ENCODE data around the gene PHF21A.
A peak's percentile ranks its signal among the peaks of the same experiment; 100 is the strongest.

PHF21A gene

GRCh38 chr11:46121301-46121723, at the start of gene PHF21A:
TSS of gene PHF21A (minus strand) at chr11:46121454. CDS start at chr11:46084219, 37,235 bp downstream.
- DNase-seq, result peak in 1 of 2 experiments; percentile 12

DNA sequence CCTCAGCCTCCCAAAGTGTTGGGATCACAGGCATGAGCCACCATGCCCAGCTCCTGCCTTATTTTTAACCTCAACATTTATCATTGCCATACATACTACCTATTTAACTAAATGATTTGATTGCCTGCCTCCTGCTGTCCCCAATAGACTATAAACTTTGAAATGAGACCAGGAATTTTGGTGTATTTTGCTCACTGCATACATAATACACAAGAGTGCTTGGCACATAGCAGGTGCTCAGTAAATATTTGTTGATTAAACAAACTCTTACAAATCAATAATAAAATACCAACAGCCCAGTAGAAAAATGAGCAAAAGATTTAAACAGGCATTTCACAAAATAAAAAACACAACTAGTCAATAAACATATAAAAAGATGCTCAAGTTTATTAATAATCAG, 49.5 kb upstream of the PHF21A start:
- no peak for DNase-seq

DNA sequence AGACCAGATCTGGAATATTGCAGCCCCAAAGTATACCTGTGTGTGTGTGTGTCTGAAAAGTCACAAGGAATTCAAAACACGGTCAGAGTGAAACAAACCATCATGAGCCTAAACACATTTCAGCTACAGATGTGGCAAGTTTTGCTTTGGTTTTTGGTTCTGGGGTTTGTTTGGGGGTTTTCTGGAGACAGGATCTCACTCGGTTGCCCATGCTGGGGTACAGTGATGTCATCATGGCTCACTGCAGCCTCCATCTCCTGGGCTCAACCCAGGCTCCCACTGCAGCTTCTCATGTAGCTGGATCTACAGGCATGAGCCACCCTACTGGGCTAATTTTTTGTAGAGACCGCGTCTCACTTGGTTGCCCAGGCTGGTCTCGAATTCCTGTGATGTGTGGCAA, 41.4 kb upstream of the PHF21A start:
- no peak for DNase-seq

DNA sequence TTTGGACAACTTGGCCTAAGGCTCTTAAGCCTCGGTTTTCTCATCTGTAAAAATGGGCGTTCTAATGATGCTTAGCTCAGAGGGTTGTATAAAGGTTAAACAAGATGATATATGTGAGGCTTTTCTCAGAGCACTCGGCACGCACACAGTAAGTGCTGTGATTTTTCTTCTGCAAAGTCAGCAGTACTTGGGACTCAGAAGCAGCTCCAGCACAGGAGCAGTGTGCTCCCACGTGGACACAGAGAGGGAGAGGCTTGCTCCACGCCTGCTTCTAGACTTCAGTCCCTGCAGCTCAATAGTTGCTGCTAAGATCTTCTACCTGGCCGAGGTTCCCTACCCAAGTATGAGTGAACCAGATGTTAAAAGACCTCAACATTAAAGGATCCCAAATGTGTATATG, 39.9 kb upstream of the PHF21A start:
- DNase-seq, result no peak

DNA sequence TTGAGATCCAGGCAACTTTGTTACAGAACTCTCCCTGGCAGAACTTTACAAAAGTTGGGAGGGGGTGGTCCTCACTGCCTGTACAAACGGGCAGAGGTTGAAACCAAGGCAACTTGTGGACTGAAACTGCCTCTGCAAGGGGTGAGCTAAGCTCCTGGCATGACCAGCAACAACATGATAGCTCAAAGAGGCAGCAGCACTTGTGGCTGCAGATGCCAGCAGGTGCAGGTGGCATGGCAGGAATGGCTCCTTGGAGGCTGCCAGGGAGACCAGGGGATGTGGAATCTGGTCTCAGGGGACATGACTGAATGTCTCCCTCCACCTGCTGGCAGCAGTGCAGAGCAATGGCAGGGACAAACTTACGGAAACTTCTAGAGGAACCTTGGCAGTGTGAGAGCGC, 38.8 kb upstream of the PHF21A start:
- no peak for DNase-seq

GRCh38 chr11:46159680-46160079, 38.4 kb upstream of the PHF21A start:
- DNase-seq, result no peak

- no peak for DNase-seq
Measured at GRCh38 chr11:46149826-46150225, 28.6 kb upstream of the PHF21A start.

DNA sequence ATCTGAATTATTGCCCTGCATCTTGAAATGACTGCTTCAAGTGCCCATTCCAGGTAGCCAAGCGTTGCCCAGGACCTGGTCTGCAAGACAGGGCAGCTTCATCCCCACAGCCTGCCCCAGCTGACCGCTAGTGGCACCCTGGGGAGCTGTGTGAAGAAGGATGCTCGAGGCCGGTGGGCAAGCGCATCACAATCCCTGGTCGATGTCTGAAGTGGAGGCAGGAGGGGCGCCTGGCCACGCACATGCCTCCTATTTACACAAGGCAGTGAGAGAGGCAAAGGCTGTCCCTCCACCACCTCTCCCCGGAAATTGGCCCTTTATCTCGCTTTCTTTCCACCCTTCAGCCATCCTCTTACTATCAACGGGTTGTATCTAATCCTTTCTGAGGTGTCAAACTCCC, 28.1 kb upstream of the PHF21A start:
- DNase-seq, result no peak

- no peak for DNase-seq
Measured at GRCh38 chr11:46144741-46145140, 23.5 kb upstream of the PHF21A start.

DNA sequence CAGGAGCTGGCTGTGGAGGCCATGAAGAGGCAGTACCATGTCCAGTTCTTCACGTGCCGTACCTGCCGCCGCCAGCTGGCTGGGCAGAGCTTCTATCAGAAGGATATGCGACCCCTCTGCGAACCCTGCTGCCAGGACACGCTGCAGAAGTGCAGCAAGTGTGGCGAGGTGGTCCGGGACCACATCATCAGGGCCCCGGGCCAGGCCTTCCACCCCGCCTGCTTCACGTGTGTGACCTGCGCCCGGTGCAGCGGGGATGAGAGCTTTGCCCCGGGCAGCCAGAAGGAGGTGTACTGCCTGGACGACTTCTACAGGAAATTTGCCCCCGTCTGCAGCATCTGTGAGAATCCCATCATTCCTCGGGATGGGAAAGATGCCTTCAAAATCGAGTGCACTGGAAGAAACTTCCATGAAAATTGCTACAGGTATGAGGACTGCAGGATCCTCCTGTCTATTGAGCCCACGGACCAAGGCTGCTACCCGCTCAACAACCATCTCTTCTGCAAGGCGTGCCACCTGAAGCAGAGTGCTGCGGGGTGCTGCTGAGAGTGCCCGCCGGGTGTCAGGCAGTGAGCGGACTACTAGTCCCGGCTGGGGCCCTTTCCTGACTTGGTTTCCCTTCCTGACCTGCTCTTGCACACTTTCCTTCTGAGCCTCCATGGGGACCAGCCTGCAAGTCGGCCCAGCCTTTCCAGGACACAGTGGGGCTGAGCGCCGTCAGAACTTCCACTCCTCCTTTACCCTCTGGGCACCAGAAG, 22.0 kb upstream of the PHF21A start:
- DNase-seq, result no peak

DNA sequence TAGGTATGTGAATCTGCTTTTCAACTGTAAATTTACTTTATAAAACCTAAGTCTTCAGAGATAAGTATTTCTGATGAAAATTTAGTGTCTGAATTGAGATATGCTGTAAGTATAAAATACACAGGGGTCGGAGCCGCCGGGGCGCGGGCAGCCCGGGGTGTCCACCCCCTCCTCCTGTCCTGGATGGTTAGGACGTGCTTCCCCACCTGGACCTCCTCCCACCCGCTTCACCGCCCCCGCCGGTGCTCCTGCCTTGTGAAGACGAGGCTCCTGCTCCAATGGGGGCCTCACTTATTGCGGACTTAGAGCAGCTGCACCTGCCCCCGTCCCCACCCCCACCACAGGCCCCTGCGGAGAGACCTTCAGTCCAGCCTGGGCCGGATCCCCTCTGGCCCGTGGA, 21.3 kb upstream of the PHF21A start:
- no peak for DNase-seq

- no peak for DNase-seq
Measured at GRCh38 chr11:46141597-46141996, 20.3 kb upstream of the PHF21A start.

- no peak for DNase-seq
Measured at GRCh38 chr11:46134540-46134939, 13.3 kb upstream of the PHF21A start.

GRCh38 chr11:46134061-46134460, 12.8 kb upstream of the PHF21A start:
- DNase-seq, result no peak

GRCh38 chr11:46133119-46133518, 11.9 kb upstream of the PHF21A start:
- no peak for DNase-seq

DNA sequence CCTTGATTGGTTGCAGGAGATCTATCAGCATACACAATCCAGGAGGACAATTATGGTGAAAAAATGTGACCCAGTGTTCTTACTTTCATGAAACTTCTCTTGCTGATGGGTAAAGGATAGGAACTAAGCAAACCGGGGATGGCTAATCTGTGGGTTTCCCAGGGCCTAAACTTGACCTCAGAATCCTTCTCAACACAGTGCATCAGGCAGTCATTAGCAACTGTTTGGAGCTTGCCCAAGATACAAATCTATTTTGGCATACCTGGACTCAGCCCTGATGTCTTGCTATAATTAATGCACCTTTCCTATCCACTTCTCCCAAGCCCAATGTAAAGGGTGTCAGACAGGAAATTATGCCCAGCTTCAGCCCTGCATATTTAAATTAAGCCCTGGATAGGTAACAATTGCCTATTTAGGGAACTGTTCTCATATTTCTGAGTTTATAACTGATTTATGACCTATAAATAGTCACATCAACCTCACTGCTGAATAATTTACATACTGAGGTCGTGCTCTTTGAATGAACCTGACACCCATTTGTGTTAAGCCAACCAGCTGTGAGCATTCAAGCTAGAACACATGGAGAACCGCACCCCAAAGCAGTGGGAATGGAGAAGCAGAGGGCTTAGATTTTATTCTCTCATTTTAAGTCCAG, 9.2 kb upstream of the PHF21A start:
- DNase-seq, result no peak

DNA sequence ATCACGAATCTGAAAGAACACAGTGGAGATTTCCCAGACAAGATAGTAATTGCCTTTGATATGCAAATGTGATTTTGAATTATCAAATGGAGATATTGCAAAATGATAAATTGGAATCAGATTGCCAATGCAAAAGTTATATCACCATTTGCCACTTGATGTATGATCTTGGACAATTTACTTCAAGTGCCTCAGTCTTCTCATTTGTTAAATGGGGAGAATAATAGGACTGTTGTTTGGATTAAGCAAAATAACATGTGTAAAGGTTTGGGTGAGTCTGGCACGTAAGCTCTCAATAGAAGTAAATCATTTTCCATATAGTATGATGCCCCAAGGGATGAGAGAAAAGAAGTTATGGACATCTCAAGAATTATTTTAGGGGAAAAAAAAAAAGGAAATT, 7.9 kb upstream of the PHF21A start:
- no peak for DNase-seq

- no peak for DNase-seq
Measured at GRCh38 chr11:46127150-46127638, 5.9 kb upstream of the PHF21A start.

DNA sequence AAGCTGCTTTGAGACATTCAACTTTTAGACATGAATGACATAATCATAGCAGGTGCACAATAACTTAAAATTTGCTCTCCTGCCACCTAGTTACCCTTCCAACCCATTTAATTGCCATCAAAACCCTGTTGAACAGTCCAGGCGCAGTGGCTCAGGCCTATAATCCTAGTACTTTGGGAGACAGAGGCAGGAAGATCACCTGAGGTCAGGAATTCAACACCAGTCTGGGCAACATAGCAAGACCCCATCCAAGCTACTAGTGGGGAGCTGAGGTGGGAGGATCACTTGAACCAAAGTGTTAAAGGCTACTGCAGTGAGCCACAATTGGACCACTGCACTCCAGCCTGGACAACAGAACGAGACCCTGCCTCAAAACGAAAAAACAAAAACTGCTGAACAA, 4.0 kb upstream of the PHF21A start:
- DNase-seq, result no peak

- DNase-seq, result no peak
Measured at GRCh38 chr11:46122945-46123715, 1.9 kb upstream of the PHF21A start.

DNA sequence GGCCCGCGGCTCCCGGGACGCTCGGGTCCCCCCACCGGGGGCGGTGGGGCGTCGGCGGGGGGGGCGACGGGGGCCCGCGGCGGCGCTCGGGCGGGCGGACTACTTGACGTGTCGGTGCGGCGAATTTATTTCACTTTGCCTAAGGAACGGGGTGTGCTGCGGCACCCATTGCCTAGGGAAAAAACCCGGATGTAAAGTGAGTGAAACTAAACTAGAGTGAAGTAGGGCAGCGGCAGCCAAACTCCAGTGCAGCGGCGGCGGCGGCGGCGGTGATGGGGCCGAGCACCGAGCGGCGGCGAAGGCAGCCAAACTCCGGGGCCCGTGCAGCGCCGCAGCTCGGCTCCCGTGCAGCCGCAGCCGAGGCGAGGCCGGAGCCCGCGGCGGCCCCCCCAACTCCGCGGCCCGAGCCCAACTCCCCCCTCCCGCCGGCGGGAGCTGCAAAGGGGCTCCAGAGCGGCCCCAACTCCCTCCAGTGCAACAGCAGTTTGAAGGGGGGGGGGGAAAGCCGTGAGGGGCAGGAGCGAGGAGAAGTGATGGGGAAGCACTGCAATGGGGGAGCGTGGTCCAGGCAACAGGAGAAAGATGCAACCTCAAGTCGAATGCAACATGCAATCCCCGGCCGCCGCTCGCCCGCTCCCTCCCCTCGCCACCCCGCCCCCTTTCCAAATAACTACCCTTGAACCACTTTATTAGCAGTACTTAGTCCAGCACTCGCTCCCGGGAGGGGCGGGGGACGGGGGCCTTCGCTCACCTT, 647 bp upstream of the PHF21A start:
- no peak for DNase-seq

DNA sequence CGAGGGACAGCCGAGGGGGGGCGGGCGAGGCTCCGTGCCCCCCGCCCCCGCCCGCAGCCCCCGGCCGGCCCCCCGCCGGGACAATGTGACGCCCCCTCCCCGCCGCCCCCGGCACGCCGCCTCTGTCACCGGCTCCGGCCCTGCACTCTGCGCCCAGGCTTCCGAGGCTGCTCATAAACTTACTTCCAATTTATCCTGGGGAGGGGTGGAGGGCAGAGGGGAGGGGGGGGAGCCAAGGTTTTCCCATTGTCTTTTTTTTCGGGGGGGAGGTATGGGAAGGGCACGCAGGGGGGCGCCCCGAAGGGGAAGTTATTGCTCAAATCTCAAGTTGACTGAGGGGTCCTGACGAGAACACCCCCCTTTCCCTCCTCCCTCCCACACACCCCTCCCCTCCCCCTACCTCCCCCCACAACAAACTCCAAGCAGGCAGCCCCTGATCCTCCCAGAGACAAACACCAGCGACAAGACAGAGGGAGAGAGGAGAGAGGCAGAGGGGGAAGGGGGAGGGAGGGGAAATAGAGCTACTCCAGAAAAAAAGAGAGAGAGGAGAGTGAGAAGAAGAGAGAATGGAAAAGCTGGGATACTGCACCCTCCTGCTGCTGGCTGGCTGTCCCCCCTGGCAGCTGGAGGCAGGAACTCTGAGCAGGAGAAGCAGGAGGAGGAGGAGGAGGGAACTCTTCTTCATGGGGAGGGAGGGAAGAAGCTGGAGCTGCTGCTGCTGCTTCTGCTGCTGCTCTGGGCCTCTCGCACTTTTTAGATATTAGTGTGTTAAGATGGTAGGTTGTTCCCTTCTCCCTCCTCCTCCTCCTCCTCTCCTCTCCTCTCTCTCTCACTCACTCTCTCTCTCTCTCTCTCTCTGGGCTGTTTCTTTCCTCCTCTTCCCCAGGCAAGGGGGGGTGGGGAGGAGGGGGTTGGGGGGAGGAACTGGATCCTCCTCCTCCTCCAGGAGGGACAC, 631 bp downstream of the PHF21A start:
- no peak for DNase-seq
